ENCODE results near the gene L1CAM. TPM values are rescaled to one million over a fixed set of nuclear protein-coding genes. Genes with fewer than 3 reads are reported as not detected.

Gene L1CAM
- total RNA-seq, 1 experiment from 2014 or later = 819 TPM

DNA sequence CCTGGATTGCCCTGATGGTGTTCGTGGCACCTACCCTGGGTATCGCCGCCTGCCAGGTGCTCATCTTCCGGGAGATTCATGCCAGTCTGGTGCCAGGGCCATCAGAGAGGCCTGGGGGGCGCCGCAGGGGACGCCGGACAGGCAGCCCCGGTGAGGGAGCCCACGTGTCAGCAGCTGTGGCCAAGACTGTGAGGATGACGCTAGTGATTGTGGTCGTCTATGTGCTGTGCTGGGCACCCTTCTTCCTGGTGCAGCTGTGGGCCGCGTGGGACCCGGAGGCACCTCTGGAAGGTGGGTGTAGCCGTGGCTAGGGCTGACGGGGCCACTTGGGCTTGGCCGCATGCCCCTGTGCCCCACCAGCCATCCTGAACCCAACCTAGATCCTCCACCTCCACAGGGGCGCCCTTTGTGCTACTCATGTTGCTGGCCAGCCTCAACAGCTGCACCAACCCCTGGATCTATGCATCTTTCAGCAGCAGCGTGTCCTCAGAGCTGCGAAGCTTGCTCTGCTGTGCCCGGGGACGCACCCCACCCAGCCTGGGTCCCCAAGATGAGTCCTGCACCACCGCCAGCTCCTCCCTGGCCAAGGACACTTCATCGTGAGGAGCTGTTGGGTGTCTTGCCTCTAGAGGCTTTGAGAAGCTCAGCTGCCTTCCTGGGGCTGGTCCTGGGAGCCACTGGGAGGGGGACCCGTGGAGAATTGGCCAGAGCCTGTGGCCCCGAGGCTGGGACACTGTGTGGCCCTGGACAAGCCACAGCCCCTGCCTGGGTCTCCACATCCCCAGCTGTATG is 20.3 kb upstream of the L1CAM start:
- BruUV-seq (replicated peaks) = no TSS peak
- in situ Hi-C loops (cut with HindIII; ENCODE audit: low pct_unique_long_range_greater_than_20kb, low sequenced_read_pairs) = no loop called here
- no peaks in the 10 kb centered on the region for H3K27me3 ChIP-seq (ENCODE audit: control insufficient read depth, insufficient read depth, low read length)

DNA sequence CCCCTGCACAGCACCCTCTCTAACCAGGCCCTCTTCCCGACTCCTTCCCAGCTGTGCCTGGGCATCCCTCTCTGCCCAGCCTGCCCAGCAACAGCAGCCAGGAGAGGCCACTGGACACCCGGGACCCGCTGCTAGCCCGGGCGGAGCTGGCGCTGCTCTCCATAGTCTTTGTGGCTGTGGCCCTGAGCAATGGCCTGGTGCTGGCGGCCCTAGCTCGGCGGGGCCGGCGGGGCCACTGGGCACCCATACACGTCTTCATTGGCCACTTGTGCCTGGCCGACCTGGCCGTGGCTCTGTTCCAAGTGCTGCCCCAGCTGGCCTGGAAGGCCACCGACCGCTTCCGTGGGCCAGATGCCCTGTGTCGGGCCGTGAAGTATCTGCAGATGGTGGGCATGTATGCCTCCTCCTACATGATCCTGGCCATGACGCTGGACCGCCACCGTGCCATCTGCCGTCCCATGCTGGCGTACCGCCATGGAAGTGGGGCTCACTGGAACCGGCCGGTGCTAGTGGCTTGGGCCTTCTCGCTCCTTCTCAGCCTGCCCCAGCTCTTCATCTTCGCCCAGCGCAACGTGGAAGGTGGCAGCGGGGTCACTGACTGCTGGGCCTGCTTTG is 19.6 kb upstream of the L1CAM start:
- H3K4me3 ChIP-seq (ENCODE audit: low read depth in 2 of 2, low read length in 2 of 2) = no peak overlapping the region
- H3K27me3 ChIP-seq (ENCODE audit: control insufficient read depth, insufficient read depth, low read length) = no peaks in the 10 kb centered on the region
- no peak for DNase-seq (ENCODE audit: low read depth, low spot score)
- in situ Hi-C loops (cut with HindIII; ENCODE audit: low pct_unique_long_range_greater_than_20kb, low sequenced_read_pairs) (no loop called here), intact Hi-C loops (cut with micrococcal nuclease; ENCODE audit: unreplicated experiment) (no loop called here)
- no peak for ATAC-seq
- no TSS peak for BruUV-seq (replicated peaks)
- peaks cover 51% of the 10 kb centered on the region for H3K4me1 ChIP-seq (ENCODE audit: control insufficient read depth, insufficient read depth, low read length)
- no peaks in the 10 kb centered on the region for H3K36me3 ChIP-seq (ENCODE audit: control insufficient read depth, insufficient read depth, low read length)
- CTCF ChIA-PET = no interaction called here
- TF ChIP-seq, protein P1, sequence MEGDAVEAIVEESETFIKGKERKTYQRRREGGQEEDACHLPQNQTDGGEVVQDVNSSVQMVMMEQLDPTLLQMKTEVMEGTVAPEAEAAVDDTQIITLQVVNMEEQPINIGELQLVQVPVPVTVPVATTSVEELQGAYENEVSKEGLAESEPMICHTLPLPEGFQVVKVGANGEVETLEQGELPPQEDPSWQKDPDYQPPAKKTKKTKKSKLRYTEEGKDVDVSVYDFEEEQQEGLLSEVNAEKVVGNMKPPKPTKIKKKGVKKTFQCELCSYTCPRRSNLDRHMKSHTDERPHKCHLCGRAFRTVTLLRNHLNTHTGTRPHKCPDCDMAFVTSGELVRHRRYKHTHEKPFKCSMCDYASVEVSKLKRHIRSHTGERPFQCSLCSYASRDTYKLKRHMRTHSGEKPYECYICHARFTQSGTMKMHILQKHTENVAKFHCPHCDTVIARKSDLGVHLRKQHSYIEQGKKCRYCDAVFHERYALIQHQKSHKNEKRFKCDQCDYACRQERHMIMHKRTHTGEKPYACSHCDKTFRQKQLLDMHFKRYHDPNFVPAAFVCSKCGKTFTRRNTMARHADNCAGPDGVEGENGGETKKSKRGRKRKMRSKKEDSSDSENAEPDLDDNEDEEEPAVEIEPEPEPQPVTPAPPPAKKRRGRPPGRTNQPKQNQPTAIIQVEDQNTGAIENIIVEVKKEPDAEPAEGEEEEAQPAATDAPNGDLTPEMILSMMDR (IDR thresholded peaks at IDR 0.05) = no peak
- TF ChIP-seq POLR2AphosphoS5 (IDR thresholded peaks at IDR 0.05; ENCODE audit: low read depth, low read length) (no peak), SIN3A (IDR thresholded peaks at IDR 0.05; ENCODE audit: borderline replicate concordance, insufficient read depth, low read depth, low read length) (no peak), TCF7L2 (IDR thresholded peaks at IDR 0.05; ENCODE audit: low read depth, low read length) (no peak)
- TF ChIP-seq, protein P2, sequence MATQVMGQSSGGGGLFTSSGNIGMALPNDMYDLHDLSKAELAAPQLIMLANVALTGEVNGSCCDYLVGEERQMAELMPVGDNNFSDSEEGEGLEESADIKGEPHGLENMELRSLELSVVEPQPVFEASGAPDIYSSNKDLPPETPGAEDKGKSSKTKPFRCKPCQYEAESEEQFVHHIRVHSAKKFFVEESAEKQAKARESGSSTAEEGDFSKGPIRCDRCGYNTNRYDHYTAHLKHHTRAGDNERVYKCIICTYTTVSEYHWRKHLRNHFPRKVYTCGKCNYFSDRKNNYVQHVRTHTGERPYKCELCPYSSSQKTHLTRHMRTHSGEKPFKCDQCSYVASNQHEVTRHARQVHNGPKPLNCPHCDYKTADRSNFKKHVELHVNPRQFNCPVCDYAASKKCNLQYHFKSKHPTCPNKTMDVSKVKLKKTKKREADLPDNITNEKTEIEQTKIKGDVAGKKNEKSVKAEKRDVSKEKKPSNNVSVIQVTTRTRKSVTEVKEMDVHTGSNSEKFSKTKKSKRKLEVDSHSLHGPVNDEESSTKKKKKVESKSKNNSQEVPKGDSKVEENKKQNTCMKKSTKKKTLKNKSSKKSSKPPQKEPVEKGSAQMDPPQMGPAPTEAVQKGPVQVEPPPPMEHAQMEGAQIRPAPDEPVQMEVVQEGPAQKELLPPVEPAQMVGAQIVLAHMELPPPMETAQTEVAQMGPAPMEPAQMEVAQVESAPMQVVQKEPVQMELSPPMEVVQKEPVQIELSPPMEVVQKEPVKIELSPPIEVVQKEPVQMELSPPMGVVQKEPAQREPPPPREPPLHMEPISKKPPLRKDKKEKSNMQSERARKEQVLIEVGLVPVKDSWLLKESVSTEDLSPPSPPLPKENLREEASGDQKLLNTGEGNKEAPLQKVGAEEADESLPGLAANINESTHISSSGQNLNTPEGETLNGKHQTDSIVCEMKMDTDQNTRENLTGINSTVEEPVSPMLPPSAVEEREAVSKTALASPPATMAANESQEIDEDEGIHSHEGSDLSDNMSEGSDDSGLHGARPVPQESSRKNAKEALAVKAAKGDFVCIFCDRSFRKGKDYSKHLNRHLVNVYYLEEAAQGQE (IDR thresholded peaks at IDR 0.05; ENCODE audit: insufficient read depth in 1 of 2, low read depth in 2 of 2, low read length in 1 of 2) = no peak
- H3K27ac ChIP-seq (ENCODE audit: low read length) = peak overlapping the region; percentile 76; the same call in 1 of the 2 replicates
- no peaks in the 10 kb centered on the region for H3K9me3 ChIP-seq (ENCODE audit: control insufficient read depth, insufficient read depth, low read depth, low read length)
- POLR2A ChIA-PET = no interaction called here

More for the DNA sequence above, 20.3 kb upstream of the L1CAM start:
- no peaks in the 10 kb centered on the region for H3K36me3 ChIP-seq (ENCODE audit: control insufficient read depth, insufficient read depth, low read length)
- no peak overlapping the region for H3K4me3 ChIP-seq (ENCODE audit: low read depth in 2 of 2, low read length in 2 of 2)
- H3K9me3 ChIP-seq (ENCODE audit: control insufficient read depth, insufficient read depth, low read depth, low read length) = no peaks in the 10 kb centered on the region
- TF ChIP-seq, protein P2 (IDR thresholded peaks at IDR 0.05; ENCODE audit: insufficient read depth in 1 of 2, low read depth in 2 of 2, low read length in 1 of 2) = no peak
- TF ChIP-seq SIN3A (IDR thresholded peaks at IDR 0.05; ENCODE audit: borderline replicate concordance, insufficient read depth, low read depth, low read length) (no peak), POLR2AphosphoS5 (IDR thresholded peaks at IDR 0.05; ENCODE audit: low read depth, low read length) (no peak; the same call in 1 of the 2 replicates), TCF7L2 (IDR thresholded peaks at IDR 0.05; ENCODE audit: low read depth, low read length) (no peak)
- TF ChIP-seq, protein P1 (IDR thresholded peaks at IDR 0.05) = no peak
- no peak for ATAC-seq
- H3K4me1 ChIP-seq (ENCODE audit: control insufficient read depth, insufficient read depth, low read length) = peaks cover 44% of the 10 kb centered on the region
- intact Hi-C loops (cut with micrococcal nuclease; ENCODE audit: unreplicated experiment) = no loop called here
- ChIA-PET CTCF (interaction anchor here (0.7 to 0.9 kb wide), 2 partner anchors 14 to 17 kb away, joined by 3 read pairs; no protein-coding TSS in a partner anchor), POLR2A (no interaction called here)
- H3K27ac ChIP-seq (ENCODE audit: low read length) = peak overlapping the region; percentile 39; the same call in 1 of the 2 replicates
- no peak for DNase-seq (ENCODE audit: low read depth, low spot score)

All from Panc1 (cell line).